HepG2 (cell line): Measurements from ENCODE around the gene CACNA1G.

Experiments used
- CEBPB ChIP-seq: IDR thresholded peaks from 2 replicates; pipeline ENCODE4 v1.6.1; 2011; ENCODE audit warnings: low read depth, low read length, improper control_type of control experiment, borderline replicate concordance
- PATZ1 ChIP-seq: sonication (generic); formaldehyde crosslinking; IDR thresholded peaks from 2 replicates; pipeline ENCODE4 v1.4.0; 2020; ENCODE audit warnings: missing genetic modification reagents
- SIN3A ChIP-seq: IDR thresholded peaks from 2 replicates; pipeline ENCODE4 v1.6.1; 2011; ENCODE audit warnings: low read depth, mild to moderate bottlenecking, control low read depth, low read length, borderline replicate concordance
- SRSF9 ChIP-seq: fragments of 200-400 bp; formaldehyde crosslinking; IDR thresholded peaks from 2 replicates; pipeline ENCODE4 v1.6.1; 2018; ENCODE audit warnings: borderline replicate concordance, mild to moderate bottlenecking, low read depth, low read length; ENCODE audit not compliant: insufficient read depth, poor library complexity, severe bottlenecking
- TF ChIP-seq, protein P1 (sequence below), 2 experiments: sonication (generic) in 1 of 2; formaldehyde crosslinking in 1 of 2; IDR thresholded peaks; 2 replicates each; pipeline versions ENCODE4 v1.5.1 to v1.6.1; 2011 to 2020; ENCODE audit warnings: borderline replicate concordance in 1 of 2, low read depth in 1 of 2, low read length in 1 of 2, mild to moderate bottlenecking in 1 of 2, missing genetic modification reagents in 1 of 2, moderate library complexity in 1 of 2

GRCh38 chr17:50584749-50585148 is 24.2 kb downstream of the CACNA1G start:
- TF ChIP-seq, protein P1, sequence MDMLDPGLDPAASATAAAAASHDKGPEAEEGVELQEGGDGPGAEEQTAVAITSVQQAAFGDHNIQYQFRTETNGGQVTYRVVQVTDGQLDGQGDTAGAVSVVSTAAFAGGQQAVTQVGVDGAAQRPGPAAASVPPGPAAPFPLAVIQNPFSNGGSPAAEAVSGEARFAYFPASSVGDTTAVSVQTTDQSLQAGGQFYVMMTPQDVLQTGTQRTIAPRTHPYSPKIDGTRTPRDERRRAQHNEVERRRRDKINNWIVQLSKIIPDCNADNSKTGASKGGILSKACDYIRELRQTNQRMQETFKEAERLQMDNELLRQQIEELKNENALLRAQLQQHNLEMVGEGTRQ (IDR thresholded peaks at IDR 0.05; ENCODE audit: low read depth, low read length), result no peak
- TF ChIP-seq, protein P1 (CRISPR knock-in tag; IDR thresholded peaks at IDR 0.05; ENCODE audit: borderline replicate concordance), result no peak
- TF ChIP-seq CEBPB, result no peak
- no peak for TF ChIP-seq SRSF9
- no peak for TF ChIP-seq SIN3A
- TF ChIP-seq PATZ1 (CRISPR knock-in tag), result no peak
